Transverse colon (tissue), 1 donor: Measurements from ENCODE around the gene OR4C6.

Experiments
- EP300 ChIP-seq: sonication (generic); formaldehyde crosslinking; IDR thresholded peaks from one replicate; pipeline ENCODE4 v1.6.1; 2017; ENCODE audit warnings: antibody characterized with exemption, low read depth
- POLR2A ChIP-seq: fragments of 450-650 bp; IDR thresholded peaks from one replicate; pipeline ENCODE4 v1.6.1; 2016; ENCODE audit warnings: antibody characterized with exemption, mild to moderate bottlenecking, moderate library complexity

- TF ChIP-seq EP300 (no peak), POLR2A (no peak)
These were observed 45.0 kb downstream of the OR4C6 start for GRCh38 chr11:55707029-55707428.
